Measurements from ENCODE around the gene TRPM3.

DNA sequence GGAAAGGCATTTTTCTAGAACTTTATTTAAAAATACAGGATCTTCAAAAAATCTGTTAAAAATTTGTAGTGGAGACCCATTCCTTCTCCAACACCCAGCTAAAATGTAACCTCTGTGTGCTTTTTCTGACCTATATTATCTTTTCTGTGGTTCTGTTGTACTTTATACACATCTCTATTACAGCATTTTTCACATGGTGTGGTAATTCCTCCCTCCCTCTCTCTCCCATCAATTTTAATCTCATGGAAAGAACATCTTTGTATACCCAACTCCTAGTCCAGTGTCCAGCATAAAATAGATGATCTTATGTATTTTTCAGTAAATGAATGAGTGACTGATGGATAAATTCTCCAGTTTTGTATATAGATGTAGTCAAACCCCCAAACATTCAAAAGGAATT is 523.5 kb downstream of the TRPM3 start:
- TF ChIP-seq, protein P1, sequence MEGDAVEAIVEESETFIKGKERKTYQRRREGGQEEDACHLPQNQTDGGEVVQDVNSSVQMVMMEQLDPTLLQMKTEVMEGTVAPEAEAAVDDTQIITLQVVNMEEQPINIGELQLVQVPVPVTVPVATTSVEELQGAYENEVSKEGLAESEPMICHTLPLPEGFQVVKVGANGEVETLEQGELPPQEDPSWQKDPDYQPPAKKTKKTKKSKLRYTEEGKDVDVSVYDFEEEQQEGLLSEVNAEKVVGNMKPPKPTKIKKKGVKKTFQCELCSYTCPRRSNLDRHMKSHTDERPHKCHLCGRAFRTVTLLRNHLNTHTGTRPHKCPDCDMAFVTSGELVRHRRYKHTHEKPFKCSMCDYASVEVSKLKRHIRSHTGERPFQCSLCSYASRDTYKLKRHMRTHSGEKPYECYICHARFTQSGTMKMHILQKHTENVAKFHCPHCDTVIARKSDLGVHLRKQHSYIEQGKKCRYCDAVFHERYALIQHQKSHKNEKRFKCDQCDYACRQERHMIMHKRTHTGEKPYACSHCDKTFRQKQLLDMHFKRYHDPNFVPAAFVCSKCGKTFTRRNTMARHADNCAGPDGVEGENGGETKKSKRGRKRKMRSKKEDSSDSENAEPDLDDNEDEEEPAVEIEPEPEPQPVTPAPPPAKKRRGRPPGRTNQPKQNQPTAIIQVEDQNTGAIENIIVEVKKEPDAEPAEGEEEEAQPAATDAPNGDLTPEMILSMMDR (IDR thresholded peaks at IDR 0.05), result no peak
- TF ChIP-seq EP300 (IDR thresholded peaks at IDR 0.05) (no peak), POLR2AphosphoS5 (IDR thresholded peaks at IDR 0.05) (no peak)
